OCI-LY3 (cell line): Measurements from ENCODE around the gene ARID2.

Experiments
- CTCF ChIP-seq: fragments of 200-600, 300-600 bp; sonication (generic); IDR thresholded peaks from 2 replicates; pipeline ENCODE4 v1.5.1; 2014; ENCODE audit warnings: antibody characterized with exemption, low read length, low read depth
- EZH2phosphoT487 ChIP-seq: fragments of 200-600 bp; shearing (Covaris generic); IDR thresholded peaks from 2 replicates; pipeline ENCODE4 v1.6.1; 2018; ENCODE audit warnings: antibody characterized with exemption, mixed run types, low read depth

- TF ChIP-seq CTCF: no peak
- no peak for TF ChIP-seq EZH2phosphoT487
Measured at GRCh38 chr12:45727980-45728629, 1.4 kb upstream of the ARID2 start.
